ENCODE data around the gene POC1B. TPM values are rescaled to one million over a fixed set of nuclear protein-coding genes. Genes with fewer than 3 reads are reported as not detected.

POC1B gene
- total RNA-seq, 2 experiments from 2014 or later = 52.2 to 58.8 TPM

GRCh38 chr12:89504560-89505346 lies 21.1 kb downstream of the POC1B start:
- Mint-ChIP-seq H3K9me3 (ENCODE audit: low read depth) (no peaks in the 10 kb centered on the region), H3K27me3 (no peaks in the 10 kb centered on the region), H3K36me3 (peaks cover 39% of the 10 kb centered on the region), H3K4me1 (peaks cover 10% of the 10 kb centered on the region), H3K4me3 (no peak overlapping the region), H3K27ac (no peak overlapping the region)
- DNase-seq (no peak), ATAC-seq (no peak)
- CTCF ChIA-PET = interaction anchor here (1.1 kb wide), 1 partner anchor 10 kb away, joined by 5 read pairs; no protein-coding TSS in a partner anchor

GRCh38 chr12:89501793-89502192 lies 24.1 kb downstream of the POC1B start:
- ATAC-seq = no peak
- CTCF ChIA-PET = no interaction called here
- peaks cover 43% of the 10 kb centered on the region for H3K36me3 Mint-ChIP-seq

GRCh38 chr12:89499857-89500256 lies 26.0 kb downstream of the POC1B start:
- Mint-ChIP-seq H3K27ac (no peak overlapping the region), H3K27me3 (no peaks in the 10 kb centered on the region), H3K4me3 (no peak overlapping the region), H3K4me1 (peaks cover 13% of the 10 kb centered on the region), H3K36me3 (peaks cover 49% of the 10 kb centered on the region), H3K9me3 (ENCODE audit: low read depth) (no peaks in the 10 kb centered on the region)
- CTCF ChIA-PET = interaction anchor here (1.2 to 1.7 kb wide), 2 partner anchors 9 to 25 kb away, joined by 3 to 4 read pairs; partner anchors contain the start of gene GALNT4
- ATAC-seq (no peak), DNase-seq (no peak)

More at GRCh38 chr12:89501793-89502192, 24.1 kb downstream of the POC1B start:
- DNase-seq = no peak
- Mint-ChIP-seq H3K27ac (no peak overlapping the region), H3K4me3 (no peak overlapping the region), H3K9me3 (ENCODE audit: low read depth) (no peaks in the 10 kb centered on the region), H3K27me3 (no peaks in the 10 kb centered on the region), H3K4me1 (peaks cover 8% of the 10 kb centered on the region)

- H3K27me3 Mint-ChIP-seq = no peaks in the 10 kb centered on the region
- peaks cover 61% of the 10 kb centered on the region for H3K36me3 Mint-ChIP-seq
These were observed 28.4 kb downstream of the POC1B start for GRCh38 chr12:89497467-89497866.

DNA sequence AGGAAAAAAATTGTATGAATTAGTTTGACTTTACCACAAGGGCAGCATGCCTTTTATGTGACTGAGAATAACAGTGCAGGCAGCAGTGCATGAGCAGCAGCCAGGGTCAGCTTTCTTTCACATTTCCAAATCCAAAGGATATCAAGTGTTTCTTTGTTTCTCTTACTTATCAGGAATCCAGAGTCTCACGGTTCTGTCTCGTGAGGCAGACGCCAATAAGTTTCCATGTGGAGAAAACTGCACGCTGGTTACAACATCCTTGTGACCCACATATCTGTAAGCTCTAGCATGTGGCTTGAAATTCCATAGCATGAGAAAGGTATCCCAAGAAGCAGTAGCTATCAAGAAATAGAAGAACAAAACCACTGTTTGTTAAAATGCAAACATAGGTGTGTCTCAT lies 28.8 kb downstream of the POC1B start:
- no peaks in the 10 kb centered on the region for H3K27me3 Mint-ChIP-seq
- no peak overlapping the region for H3K4me3 Mint-ChIP-seq
- ATAC-seq (no peak), DNase-seq (no peak)
- CTCF ChIA-PET = interaction anchor here (0.9 to 2.0 kb wide), 2 partner anchors 14 to 26 kb away, joined by 3 to 8 read pairs; no protein-coding TSS in a partner anchor
- no peaks in the 10 kb centered on the region for H3K9me3 Mint-ChIP-seq (ENCODE audit: low read depth)
- peaks cover 59% of the 10 kb centered on the region for H3K36me3 Mint-ChIP-seq
- peaks cover 20% of the 10 kb centered on the region for H3K4me1 Mint-ChIP-seq
- no peak overlapping the region for H3K27ac Mint-ChIP-seq

More at GRCh38 chr12:89497467-89497866, 28.4 kb downstream of the POC1B start:
- Mint-ChIP-seq H3K4me1 (peaks cover 20% of the 10 kb centered on the region), H3K27ac (no peak overlapping the region), H3K9me3 (ENCODE audit: low read depth) (no peaks in the 10 kb centered on the region), H3K4me3 (no peak overlapping the region)
- DNase-seq (no peak), ATAC-seq (no peak)
- CTCF ChIA-PET = interaction anchor here (2.0 kb wide), 1 partner anchor 27 kb away, joined by 8 read pairs; no protein-coding TSS in a partner anchor

DNA sequence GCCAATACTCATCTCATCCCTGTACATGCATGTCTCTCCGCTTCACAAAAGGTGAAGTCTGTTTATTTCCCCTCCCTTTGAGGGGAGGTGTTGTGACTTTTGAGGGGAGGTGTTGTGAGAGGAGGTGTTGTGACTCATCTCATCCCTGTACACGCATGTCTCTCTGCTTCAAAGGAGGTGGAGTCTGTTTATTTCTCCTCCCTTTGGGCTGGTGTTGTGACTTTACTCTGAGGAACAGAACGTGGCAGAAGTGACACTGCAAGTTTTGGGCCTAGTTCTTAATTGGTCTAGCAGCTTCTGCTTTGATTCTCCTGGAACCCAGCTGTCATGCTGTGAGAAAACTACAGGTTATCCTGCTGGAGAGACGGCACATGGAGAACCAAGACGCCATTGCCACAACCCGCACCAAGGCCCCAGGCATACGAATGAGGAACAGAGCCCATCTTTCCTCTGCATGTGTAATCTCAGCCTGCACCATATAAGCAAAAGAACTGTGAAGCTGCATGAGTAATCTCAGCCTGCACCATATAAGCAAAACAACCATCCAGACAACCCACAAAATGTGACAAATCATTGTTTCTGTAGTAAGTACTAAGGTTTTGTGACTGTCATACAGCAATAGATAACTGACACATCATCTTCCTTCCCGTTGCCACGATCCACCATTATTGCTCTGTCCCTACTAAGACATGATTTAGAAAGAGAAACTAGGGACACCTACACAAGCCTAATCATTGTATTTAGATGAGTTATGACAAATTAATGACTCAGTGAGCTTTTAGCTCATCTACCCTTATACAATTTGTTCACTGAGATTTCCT lies 31.2 kb downstream of the POC1B start:
- DNase-seq (peak; percentile 66), ATAC-seq (peak; percentile 88)
- CTCF ChIA-PET = interaction anchor here (0.8 to 3.1 kb wide), 6 partner anchors 17 to 32 kb away, joined by 3 to 13 read pairs (median 4); partner anchors contain the start of genes GALNT4 and POC1B
- Mint-ChIP-seq H3K9me3 (ENCODE audit: low read depth) (no peaks in the 10 kb centered on the region), H3K4me1 (peaks cover 20% of the 10 kb centered on the region), H3K36me3 (peaks cover 51% of the 10 kb centered on the region), H3K27me3 (no peaks in the 10 kb centered on the region), H3K4me3 (peak overlapping the region; percentile 7), H3K27ac (peak overlapping the region; percentile 88)

- peaks cover 48% of the 10 kb centered on the region for H3K36me3 Mint-ChIP-seq
These were observed 32.1 kb downstream of the POC1B start for GRCh38 chr12:89493670-89494302.

GRCh38 chr12:89492883-89493282 lies 33.0 kb downstream of the POC1B start:
- CTCF ChIA-PET = interaction anchor here (1.2 to 3.1 kb wide), 2 partner anchors 9 to 32 kb away, joined by 5 to 13 read pairs; partner anchors contain the start of genes GALNT4 and POC1B
- DNase-seq = no peak
- Mint-ChIP-seq H3K36me3 (peaks cover 47% of the 10 kb centered on the region), H3K4me3 (no peak overlapping the region), H3K27ac (no peak overlapping the region), H3K27me3 (no peaks in the 10 kb centered on the region), H3K9me3 (ENCODE audit: low read depth) (no peaks in the 10 kb centered on the region), H3K4me1 (peaks cover 20% of the 10 kb centered on the region)
- no peak for ATAC-seq

More at GRCh38 chr12:89493670-89494302, 32.1 kb downstream of the POC1B start:
- H3K27me3 Mint-ChIP-seq = no peaks in the 10 kb centered on the region
- CTCF ChIA-PET = interaction anchor here (1.2 to 3.1 kb wide), 4 partner anchors 10 to 32 kb away, joined by 3 to 13 read pairs (median 5); partner anchors contain the start of genes GALNT4 and POC1B
- ATAC-seq (no peak), DNase-seq (no peak)
- no peaks in the 10 kb centered on the region for H3K9me3 Mint-ChIP-seq (ENCODE audit: low read depth)
- H3K4me1 Mint-ChIP-seq = peaks cover 20% of the 10 kb centered on the region
- no peak overlapping the region for H3K4me3 Mint-ChIP-seq
- H3K27ac Mint-ChIP-seq = peak overlapping the region; percentile 35

DNA sequence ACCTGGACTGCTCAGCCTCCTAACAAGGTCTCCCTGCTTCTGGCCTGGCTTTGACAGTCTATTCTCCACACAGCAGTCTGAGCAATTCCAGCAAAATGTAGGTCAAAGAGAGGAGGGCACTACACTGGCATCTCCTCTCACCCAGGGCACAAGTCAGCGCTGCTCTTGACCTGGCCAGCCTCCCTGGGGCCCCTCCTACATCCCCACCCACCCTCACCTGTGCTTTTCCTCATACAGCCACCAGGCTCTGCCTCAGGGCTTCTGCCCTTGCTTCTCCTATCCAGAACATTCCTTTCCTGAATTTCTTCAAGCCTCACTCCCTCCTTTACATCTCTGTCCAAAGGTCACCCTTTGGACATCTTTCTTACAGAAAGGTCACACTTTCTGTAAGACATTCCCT lies 34.9 kb downstream of the POC1B start:
- peaks cover 53% of the 10 kb centered on the region for H3K36me3 Mint-ChIP-seq

GRCh38 chr12:89486264-89486663 lies 39.6 kb downstream of the POC1B start:
- Mint-ChIP-seq H3K27me3 (no peaks in the 10 kb centered on the region), H3K9me3 (ENCODE audit: low read depth) (no peaks in the 10 kb centered on the region), H3K4me1 (no peaks in the 10 kb centered on the region), H3K36me3 (peaks cover 60% of the 10 kb centered on the region), H3K4me3 (no peak overlapping the region), H3K27ac (no peak overlapping the region)
- CTCF ChIA-PET = interaction anchor here (1.4 kb wide), 1 partner anchor 15 kb away, joined by 4 read pairs; no protein-coding TSS in a partner anchor
- ATAC-seq = no peak
- no peak for DNase-seq

More for the DNA sequence above, 34.9 kb downstream of the POC1B start:
- peaks cover 16% of the 10 kb centered on the region for H3K4me1 Mint-ChIP-seq
- H3K27me3 Mint-ChIP-seq = no peaks in the 10 kb centered on the region
- H3K9me3 Mint-ChIP-seq (ENCODE audit: low read depth) = no peaks in the 10 kb centered on the region
- no peak overlapping the region for H3K27ac Mint-ChIP-seq
- DNase-seq = no peak
- CTCF ChIA-PET = interaction anchor here (1.1 kb wide), 1 partner anchor 34 kb away, joined by 3 read pairs; the partner anchor contains the start of gene POC1B
- H3K4me3 Mint-ChIP-seq = no peak overlapping the region
- ATAC-seq = no peak

DNA sequence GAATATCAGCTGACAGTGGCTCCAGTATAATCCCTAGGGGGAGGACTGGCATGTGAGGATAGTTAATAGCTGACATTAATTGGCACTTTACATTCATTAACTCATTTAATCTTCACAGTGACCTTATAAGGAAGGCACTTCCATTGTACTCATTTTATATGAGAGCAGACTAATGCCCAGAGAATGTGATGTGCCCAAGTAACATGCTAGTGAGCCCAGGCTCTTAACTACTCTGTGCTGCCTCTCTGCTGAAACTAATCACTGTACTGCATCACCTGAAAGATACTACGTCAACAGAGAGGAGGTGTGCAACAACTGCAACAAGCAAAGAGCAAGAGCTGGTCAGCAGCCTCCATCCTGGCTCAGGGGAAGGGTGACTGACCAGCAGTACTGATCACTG lies 41.4 kb downstream of the POC1B start:
- no peak for ATAC-seq
- Mint-ChIP-seq H3K9me3 (ENCODE audit: low read depth) (no peaks in the 10 kb centered on the region), H3K4me3 (no peak overlapping the region), H3K27ac (no peak overlapping the region), H3K4me1 (no peaks in the 10 kb centered on the region), H3K36me3 (peaks cover 56% of the 10 kb centered on the region), H3K27me3 (no peaks in the 10 kb centered on the region)
- CTCF ChIA-PET = interaction anchor here (1.2 to 2.6 kb wide), 4 partner anchors 9 to 40 kb away, joined by 3 to 8 read pairs (median 4); partner anchors contain the start of gene GALNT4
- no peak for DNase-seq

DNA sequence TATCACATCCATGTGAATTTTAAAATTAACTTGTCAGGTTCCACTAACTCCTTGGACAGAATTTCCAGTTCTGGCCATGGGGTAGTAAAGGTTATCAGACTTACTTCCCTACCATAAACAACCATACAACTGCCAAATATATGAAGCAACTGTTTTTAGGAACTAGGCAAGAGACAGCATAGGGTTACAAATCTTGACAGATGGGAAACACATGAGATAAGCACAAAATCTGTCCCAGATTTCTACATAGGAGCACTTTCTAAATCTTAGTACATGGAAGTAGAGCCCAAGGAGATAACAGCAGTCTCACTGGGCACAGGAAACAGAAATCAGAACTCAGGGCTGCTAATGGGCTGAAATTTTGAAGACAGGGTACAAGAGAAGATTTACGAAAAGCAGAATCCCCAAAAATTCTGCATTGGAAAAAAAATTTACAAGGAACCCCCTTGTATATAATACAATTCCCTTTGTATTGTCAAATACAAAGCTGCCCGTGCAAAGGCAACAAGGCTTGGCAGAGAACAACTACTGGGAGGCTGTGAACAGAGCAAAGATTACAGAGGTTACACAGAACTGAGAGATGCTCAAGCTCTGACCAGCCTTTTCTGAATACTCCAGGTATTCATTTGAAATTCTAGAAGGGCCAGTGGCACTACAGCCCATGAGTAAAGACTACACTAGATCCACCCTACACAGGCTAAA lies 44.5 kb downstream of the POC1B start:
- Mint-ChIP-seq H3K27ac (no peak overlapping the region), H3K36me3 (peaks cover 51% of the 10 kb centered on the region), H3K27me3 (no peaks in the 10 kb centered on the region), H3K4me1 (peaks cover 21% of the 10 kb centered on the region), H3K4me3 (no peak overlapping the region), H3K9me3 (ENCODE audit: low read depth) (no peaks in the 10 kb centered on the region)
- no peak for DNase-seq
- no peak for ATAC-seq
- CTCF ChIA-PET = interaction anchor here (1.0 kb wide), 1 partner anchor 547 kb away, joined by 3 read pairs; no protein-coding TSS in a partner anchor

Measured in activated CD8-positive, alpha-beta memory T cell treated with anti-CD3 and anti-CD28 coated beads, Interleukin-2, amount 10 ng/mL, durations not matched to agents 7 days and 5 days (primary cell).